HepG2 (cell line): ENCODE data around the gene ARHGAP26. TPM values are rescaled to one million over a fixed set of nuclear protein-coding genes. Genes with fewer than 3 reads are reported as not detected.

ENCODE experiments used
- ATF2 ChIP-seq: sonication (generic); formaldehyde crosslinking; IDR thresholded peaks from 2 replicates; pipeline ENCODE4 v1.4.0; 2020; ENCODE audit warnings: missing genetic modification reagents
- CREB1 ChIP-seq, 2 experiments: fragments of 450-650 bp in 1 of 2; IDR thresholded peaks; 2 replicates each; pipeline ENCODE4 v1.6.1; 2016 to 2017; ENCODE audit warnings: control low read depth in 1 of 2, mild to moderate bottlenecking in 1 of 2, missing compliant biosample characterization in 1 of 2, missing genetic modification characterization in 1 of 2
- E2F2 ChIP-seq: sonication (generic); formaldehyde crosslinking; IDR thresholded peaks from 2 replicates; pipeline ENCODE4 v1.4.0; 2020; ENCODE audit warnings: missing genetic modification reagents, borderline replicate concordance
- FOXA3 ChIP-seq: IDR thresholded peaks from 2 replicates; pipeline ENCODE4 v1.6.1; 2016; ENCODE audit warnings: missing genetic modification reagents, missing compliant biosample characterization
- FOXC1 ChIP-seq: sonication (generic); formaldehyde crosslinking; IDR thresholded peaks from 2 replicates; pipeline ENCODE4 v1.8.0; 2022; ENCODE audit warnings: mild to moderate bottlenecking, missing genetic modification reagents, borderline replicate concordance
- HOXD1 ChIP-seq: sonication (generic); formaldehyde crosslinking; IDR thresholded peaks from 2 replicates; pipeline ENCODE4 v1.5.0; 2020; ENCODE audit warnings: missing genetic modification reagents
- MIXL1 ChIP-seq: IDR thresholded peaks from 2 replicates; pipeline ENCODE4 v1.6.1; 2016
- PITX1 ChIP-seq: sonication (generic); formaldehyde crosslinking; IDR thresholded peaks from 2 replicates; pipeline ENCODE4 v1.5.1; 2020; ENCODE audit warnings: mild to moderate bottlenecking, missing genetic modification reagents
- RFXAP ChIP-seq: sonication (generic); formaldehyde crosslinking; IDR thresholded peaks from 2 replicates; pipeline ENCODE4 v1.4.0; 2020; ENCODE audit warnings: missing genetic modification reagents, borderline replicate concordance
- SAP130 ChIP-seq: IDR thresholded peaks from 2 replicates; pipeline ENCODE4 v1.6.1; 2016; ENCODE audit warnings: low read depth
- SMC3 ChIP-seq: IDR thresholded peaks from 2 replicates; pipeline ENCODE4 v1.6.1; 2011; ENCODE audit warnings: low read length, improper control_type of control experiment
- ZMYM4 ChIP-seq: sonication (generic); formaldehyde crosslinking; IDR thresholded peaks from 2 replicates; pipeline ENCODE4 v1.8.1; 2023; ENCODE audit warnings: mild to moderate bottlenecking, missing genetic modification reagents
- ZNF567 ChIP-seq: sonication (generic); formaldehyde crosslinking; IDR thresholded peaks from 2 replicates; pipeline ENCODE4 v1.8.1; 2023; ENCODE audit warnings: mild to moderate bottlenecking, missing genetic modification reagents, borderline replicate concordance
- ZNF646 ChIP-seq: sonication (generic); formaldehyde crosslinking; IDR thresholded peaks from 2 replicates; pipeline ENCODE4 v1.9.0; 2021; ENCODE audit warnings: mild to moderate bottlenecking, missing genetic modification reagents
- polyA plus RNA-seq, 8 experiments: library from polyadenylated mRNA; depleted of rRNA in 3 of 8; stranded (reverse) in 7 of 8; unstranded in 1 of 8; fragments of >200 nt; fragmentation: Illumina TruSeq in 4 of 8; extraction: Trizol in 4 of 8; gene quantifications; 2 replicates each; pipeline versions ENCODE4 v1.2.1 to v1.2.3, GENCODE V29; 2011 to 2016; ENCODE audit warnings: low read depth in 4 of 8, missing spikeins in 1 of 8, mixed read lengths in 1 of 8; ENCODE audit not compliant: insufficient read depth in 1 of 8
- total RNA-seq, 5 experiments: library from RNA; depleted of rRNA; stranded (reverse); fragments of >200 nt; fragmentation: Illumina TruSeq; extraction: Trizol; gene quantifications; 2 replicates each; pipeline ENCODE4 v1.2.3, GENCODE V29; 2016; ENCODE audit warnings: low read depth in 1 of 5
- TF ChIP-seq, protein P1 (sequence below): IDR thresholded peaks from 2 replicates; pipeline ENCODE4 v1.4.0; 2020; ENCODE audit warnings: mild to moderate bottlenecking, missing genetic modification reagents

The ARHGAP26 gene
- total and polyA plus RNA-seq, 2 of the 13 experiments (the other 11 are each of a cell fraction or from before 2014, with no cell fraction given): 9.6 to 18.2 TPM

- TF ChIP-seq, protein P1, sequence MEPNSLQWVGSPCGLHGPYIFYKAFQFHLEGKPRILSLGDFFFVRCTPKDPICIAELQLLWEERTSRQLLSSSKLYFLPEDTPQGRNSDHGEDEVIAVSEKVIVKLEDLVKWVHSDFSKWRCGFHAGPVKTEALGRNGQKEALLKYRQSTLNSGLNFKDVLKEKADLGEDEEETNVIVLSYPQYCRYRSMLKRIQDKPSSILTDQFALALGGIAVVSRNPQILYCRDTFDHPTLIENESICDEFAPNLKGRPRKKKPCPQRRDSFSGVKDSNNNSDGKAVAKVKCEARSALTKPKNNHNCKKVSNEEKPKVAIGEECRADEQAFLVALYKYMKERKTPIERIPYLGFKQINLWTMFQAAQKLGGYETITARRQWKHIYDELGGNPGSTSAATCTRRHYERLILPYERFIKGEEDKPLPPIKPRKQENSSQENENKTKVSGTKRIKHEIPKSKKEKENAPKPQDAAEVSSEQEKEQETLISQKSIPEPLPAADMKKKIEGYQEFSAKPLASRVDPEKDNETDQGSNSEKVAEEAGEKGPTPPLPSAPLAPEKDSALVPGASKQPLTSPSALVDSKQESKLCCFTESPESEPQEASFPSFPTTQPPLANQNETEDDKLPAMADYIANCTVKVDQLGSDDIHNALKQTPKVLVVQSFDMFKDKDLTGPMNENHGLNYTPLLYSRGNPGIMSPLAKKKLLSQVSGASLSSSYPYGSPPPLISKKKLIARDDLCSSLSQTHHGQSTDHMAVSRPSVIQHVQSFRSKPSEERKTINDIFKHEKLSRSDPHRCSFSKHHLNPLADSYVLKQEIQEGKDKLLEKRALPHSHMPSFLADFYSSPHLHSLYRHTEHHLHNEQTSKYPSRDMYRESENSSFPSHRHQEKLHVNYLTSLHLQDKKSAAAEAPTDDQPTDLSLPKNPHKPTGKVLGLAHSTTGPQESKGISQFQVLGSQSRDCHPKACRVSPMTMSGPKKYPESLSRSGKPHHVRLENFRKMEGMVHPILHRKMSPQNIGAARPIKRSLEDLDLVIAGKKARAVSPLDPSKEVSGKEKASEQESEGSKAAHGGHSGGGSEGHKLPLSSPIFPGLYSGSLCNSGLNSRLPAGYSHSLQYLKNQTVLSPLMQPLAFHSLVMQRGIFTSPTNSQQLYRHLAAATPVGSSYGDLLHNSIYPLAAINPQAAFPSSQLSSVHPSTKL (CRISPR knock-in tag): peak; percentile 29; the same call in 1 of the 2 replicates
- TF ChIP-seq SMC3 (peak; percentile 86), ZNF567 (no peak), ZMYM4 (CRISPR knock-in tag) (0 out of 2 replicates have a peak, but pooled peaks have one; percentile 31), CREB1 (IDR thresholded peaks at IDR 0.05) (no peak), CREB1 (CRISPR knock-in tag; IDR thresholded peaks at IDR 0.05) (no peak), HOXD1 (CRISPR knock-in tag) (no peak), ZNF646 (peak; percentile 89; the same call in 1 of the 2 replicates), FOXC1 (CRISPR knock-in tag) (peak; percentile 53; the same call in 1 of the 2 replicates), ATF2 (0 out of 2 replicates have a peak, but pooled peaks have one; percentile 20), RFXAP (CRISPR knock-in tag) (no peak), E2F2 (CRISPR knock-in tag) (no peak), FOXA3 (peak; percentile 39), MIXL1 (CRISPR knock-in tag) (0 out of 2 replicates have a peak, but pooled peaks have one; percentile 32), PITX1 (peak; percentile 13; the same call in 1 of the 2 replicates), SAP130 (CRISPR knock-in tag) (peak; percentile 33; the same call in 1 of the 2 replicates)
Observed at GRCh38 chr5:142866563-142867275, 96.5 kb downstream of the ARHGAP26 start (continued).
